Measurements from ENCODE around the gene RALGPS2.
A peak's percentile ranks its signal among the peaks of the same experiment; 100 is the strongest.

RALGPS2 gene
- 2.2 to 9.7 (median 4.1) reads per million in 18 experiments for total RNA-seq

- DNase-seq, result peak; percentile 58 to 68
Measured at GRCh38 chr1:178724728-178725465, at the start of gene RALGPS2. Gene RALGPS2 (plus strand): TSS chr1:178725244. CDS start chr1:178776765, 51,521 bp downstream.

GRCh38 chr1:178679237-178679636, 45.8 kb upstream of the RALGPS2 start:
- DNase-seq, result no peak

GRCh38 chr1:178682429-178682828, 42.6 kb upstream of the RALGPS2 start:
- DNase-seq, result no peak

DNA sequence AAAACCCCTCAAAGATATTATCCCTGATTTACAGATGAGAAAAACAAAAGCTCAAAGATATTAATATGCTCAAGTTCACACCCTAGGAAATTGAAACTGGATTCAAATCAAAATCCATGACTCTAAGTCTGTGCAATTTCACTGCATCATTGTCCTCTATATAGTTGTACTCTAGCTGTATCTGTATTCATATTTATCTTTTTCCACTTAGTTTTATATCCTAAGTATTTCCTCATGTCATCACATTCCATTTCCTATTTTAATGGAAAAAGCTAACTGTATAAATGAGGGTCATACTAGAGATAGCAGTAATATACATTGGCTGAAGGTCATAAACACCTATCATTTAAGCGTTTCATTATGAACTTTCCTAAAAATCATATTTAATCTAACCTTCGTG, 42.2 kb upstream of the RALGPS2 start:
- no peak for DNase-seq

- no peak for DNase-seq
Measured at GRCh38 chr1:178683291-178683690, 41.8 kb upstream of the RALGPS2 start.

GRCh38 chr1:178684111-178684510, 40.9 kb upstream of the RALGPS2 start:
- no peak for DNase-seq

DNA sequence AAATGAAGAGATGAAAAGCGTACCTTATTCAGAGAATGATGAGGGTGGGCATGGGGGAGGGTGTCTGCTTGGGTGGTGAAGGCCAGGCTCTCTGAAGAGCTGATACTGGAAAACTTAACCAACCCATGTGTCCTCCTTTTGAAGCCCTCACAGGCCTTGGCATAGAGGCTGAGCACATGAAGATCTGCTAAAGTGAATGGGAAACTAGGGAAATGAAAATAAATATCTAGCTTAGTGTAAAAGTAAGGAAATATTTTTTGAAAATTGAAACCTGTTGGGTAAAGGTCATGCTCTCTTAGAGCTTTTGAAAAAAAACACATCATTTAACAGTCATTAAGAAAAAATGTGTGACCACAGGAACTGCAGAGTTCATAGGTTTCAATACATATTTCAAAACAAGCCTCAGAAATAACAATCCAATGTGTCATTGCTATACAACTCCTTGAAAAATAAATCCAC, 40.5 kb upstream of the RALGPS2 start:
- DNase-seq, result no peak

DNA sequence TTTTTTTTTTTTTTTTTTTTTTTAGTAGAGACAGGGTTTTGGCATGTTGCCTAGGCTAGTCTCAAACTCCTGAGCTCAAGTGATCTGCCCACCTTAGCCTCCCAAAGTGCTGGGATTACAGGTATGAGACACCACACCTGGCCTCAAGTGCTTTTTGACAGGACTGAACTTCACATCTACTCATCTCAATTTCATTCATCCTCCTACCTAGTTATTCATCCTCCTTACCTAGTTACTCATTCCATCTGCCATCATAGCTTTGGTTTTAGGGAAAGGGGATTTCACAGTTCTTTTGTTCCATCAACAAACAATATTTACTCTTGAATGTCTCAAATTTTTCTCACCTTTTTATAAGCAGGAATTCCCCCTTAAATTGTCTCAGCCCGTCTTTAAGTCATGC, 38.6 kb upstream of the RALGPS2 start:
- DNase-seq, result no peak

DNA sequence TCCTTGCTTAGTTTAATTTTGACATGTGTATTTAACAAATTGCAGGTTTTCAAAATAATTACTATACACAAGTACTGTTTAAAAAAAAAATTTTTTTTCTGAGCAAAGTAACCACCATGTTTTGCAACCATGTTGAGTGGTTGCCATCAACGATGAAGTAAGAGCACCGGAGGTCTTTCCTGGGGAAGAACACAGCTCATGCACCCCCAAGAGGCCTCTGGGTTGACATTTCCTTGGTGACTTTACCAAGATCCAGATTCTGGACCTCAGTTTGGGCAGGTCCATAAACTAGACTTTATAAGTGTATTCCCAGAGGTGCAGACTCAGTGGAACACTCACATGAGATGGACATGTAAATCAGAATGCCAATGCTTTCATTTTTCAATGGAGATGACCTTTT, 36.8 kb upstream of the RALGPS2 start:
- DNase-seq, result no peak

DNA sequence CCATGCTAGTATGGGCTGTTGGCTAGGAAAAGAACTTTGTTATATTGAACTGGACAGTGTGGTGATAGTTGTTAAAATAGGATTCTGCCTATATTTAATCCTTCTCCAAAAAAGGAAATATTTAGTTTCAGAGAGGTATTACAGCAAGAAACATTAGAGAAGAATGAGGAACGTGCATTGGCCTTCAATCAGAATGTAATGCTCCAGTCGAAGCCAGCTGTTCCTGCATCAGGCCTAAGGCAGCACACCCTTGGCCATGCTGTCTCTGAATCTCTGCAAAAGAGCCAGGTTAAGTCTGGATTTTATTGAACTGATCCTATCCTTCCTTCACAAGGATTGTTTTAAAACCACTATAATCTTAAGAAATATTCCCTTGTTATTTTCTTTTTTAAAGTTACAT, 35.3 kb upstream of the RALGPS2 start:
- no peak for DNase-seq

GRCh38 chr1:178690496-178690895, 34.5 kb upstream of the RALGPS2 start:
- DNase-seq, result no peak

DNA sequence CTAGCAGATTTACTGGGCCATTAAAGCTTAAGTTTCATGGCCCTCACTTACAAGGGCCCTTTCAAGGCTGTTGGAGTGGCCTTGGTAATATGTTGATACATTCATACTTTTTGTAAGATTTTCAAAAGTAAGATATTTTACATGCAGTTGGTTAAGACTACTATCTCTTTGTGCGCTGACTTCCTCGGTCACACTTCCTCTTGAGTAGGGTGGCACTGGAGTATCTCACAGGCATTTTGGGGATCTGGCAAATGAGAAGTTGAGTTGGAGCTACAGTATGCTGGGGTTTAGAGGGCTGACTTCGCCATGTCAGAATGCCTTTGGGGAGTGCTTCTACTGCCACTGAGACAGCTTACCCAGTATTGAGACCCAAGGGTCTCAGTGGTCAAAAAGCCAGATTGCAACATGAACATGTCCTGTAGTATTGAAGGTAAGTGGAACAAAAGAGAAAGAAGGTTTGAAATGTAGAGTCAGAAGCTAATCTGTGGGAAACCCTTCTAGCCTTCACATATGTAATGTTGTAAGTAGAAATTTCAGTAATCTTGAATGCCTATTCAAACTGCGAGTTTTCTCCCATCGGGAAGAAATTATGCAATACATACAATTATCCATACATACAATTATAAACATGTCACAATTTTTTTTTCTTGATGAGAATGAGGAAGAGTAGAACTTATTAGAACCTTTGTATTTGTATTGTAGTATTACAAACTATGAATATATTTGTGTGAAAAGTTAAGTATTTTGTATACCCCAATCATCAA, 32.3 kb upstream of the RALGPS2 start:
- DNase-seq, result peak; percentile 21 to 39

GRCh38 chr1:178693366-178693765, 31.7 kb upstream of the RALGPS2 start:
- DNase-seq, result no peak

GRCh38 chr1:178694923-178695525, 30.0 kb upstream of the RALGPS2 start:
- no peak for DNase-seq

DNA sequence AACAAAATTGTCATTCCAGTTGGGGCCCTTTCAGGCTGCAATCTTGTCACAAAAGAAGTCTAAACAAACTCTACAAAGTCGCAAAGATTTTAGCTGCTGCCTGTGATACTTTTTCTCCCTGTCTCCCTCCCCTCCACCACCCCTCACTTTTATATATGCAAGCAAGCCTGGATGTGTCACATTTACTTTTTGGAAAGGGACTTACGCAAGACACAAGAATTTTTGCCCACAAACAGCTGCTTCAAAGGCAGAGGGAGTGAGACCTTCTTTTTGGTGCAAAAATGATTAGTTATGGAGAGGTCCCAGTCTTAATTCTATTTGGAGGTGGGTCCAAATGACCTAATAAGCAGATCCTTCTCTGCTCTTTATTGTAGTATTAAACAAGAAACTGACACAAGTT, 22.9 kb upstream of the RALGPS2 start:
- DNase-seq, result no peak

DNA sequence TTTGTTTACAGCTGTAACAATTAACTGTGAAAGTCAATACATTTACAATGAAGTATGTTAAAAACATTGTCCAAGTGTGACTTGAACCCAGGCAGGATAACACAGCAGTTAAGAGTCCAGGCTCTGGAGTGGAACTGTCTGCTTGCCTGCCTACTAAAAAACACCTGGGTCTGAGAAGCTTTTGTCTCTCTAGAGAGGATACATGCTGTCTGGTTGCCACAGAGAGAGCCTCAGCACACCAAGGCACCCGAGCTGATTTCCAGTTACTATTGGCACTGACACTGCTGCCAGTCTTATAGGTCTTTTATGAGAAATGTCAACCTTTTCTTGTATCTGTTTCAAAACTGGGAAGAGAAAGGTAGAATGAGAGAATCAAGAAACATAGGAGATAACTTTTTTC, 20.2 kb upstream of the RALGPS2 start:
- DNase-seq, result no peak

DNA sequence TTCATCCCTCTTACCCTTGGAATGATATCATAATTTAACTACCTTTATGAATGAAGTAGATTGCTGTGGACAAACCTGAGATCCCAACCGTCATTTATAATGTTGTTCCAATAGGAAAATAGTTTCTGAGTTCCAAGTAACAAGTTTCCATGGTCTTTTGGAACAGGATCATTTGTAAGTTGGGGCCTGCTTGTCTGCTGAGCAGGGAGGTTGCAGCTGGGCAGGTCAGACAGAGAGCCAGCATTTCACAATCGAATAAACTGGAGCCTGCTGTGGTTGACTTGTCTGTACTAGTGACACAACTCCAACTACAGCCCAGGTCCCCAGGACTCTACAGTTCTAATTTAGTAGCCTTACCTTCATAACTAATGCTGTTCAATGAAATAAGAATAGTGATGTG, 18.6 kb upstream of the RALGPS2 start:
- no peak for DNase-seq

GRCh38 chr1:178713259-178713658, 11.8 kb upstream of the RALGPS2 start:
- DNase-seq, result no peak

- no peak for DNase-seq
Measured at GRCh38 chr1:178714453-178714852, 10.6 kb upstream of the RALGPS2 start.

- no peak for DNase-seq
Measured at GRCh38 chr1:178716111-178716510, 8.9 kb upstream of the RALGPS2 start.

- no peak for DNase-seq
Measured at GRCh38 chr1:178718520-178718919, 6.5 kb upstream of the RALGPS2 start.

DNA sequence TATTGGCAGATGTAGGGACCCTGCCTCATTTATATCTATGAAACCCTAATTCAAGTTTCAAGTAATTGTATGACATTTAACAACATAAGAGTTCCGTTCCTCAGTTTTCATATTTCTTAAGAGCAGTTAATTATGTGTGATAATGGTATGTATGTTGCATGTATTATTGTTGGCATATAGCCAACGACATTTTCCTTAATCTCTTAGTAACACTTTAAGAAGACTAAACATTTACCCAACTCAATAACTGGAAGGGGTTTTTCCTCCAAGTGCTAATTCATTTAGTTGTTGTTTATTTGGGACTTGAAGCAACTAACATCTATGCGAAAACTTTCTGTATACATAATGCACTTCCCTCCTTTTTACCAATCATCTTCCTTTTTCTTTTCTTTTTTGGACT, 1.5 kb upstream of the RALGPS2 start:
- no peak for DNase-seq

GRCh38 chr1:178724376-178724727, 692 bp upstream of the RALGPS2 start:
- DNase-seq, result no peak
